HepG2 (cell line): ENCODE data around the gene OCIAD2. TPM values are rescaled to one million over a fixed set of nuclear protein-coding genes. Genes with fewer than 3 reads are reported as not detected.

Experiments
- ATAC-seq: fragments of 200-7000 bp; cut with Tn5 transposase; 3 replicates; pipeline ENCODE4 v1.9.1; 2020; ENCODE audit warnings: mild to moderate bottlenecking, moderate library complexity
- BruUV-seq: library from RNA; stranded (reverse); fragments of 400-500 nt; replicated peaks from 2 replicates; lab custom pipeline; 2021; lab: Mats Ljungman, UMichigan
- CTCF ChIA-PET: fragments of 300-600 bp; formaldehyde crosslinking; extraction: SDS; loops from one replicate; lab custom pipeline; 2021; ENCODE audit warnings: low total read pairs, inconsistent platforms, low intra/inter-chr PET ratio; lab: Yijun Ruan, JAX
- POLR2A ChIA-PET: fragments of 350-600 bp; sonication (Branson Sonifier 250); formaldehyde crosslinking; loops from one replicate; lab custom pipeline; 2020; ENCODE audit warnings: antibody characterized with exemption, inconsistent platforms; lab: Yijun Ruan, JAX
- DNase-seq: peaks from one replicate; pipeline ENCODE4 v3.0.0-alpha.2; 2015; ENCODE audit warnings: low spot score
- FAIRE-seq: peaks from 3 replicates; lab custom pipeline; 2011; peaks lifted over from hg19 to GRCh38; lab: Jason Lieb, UNC
- H2AFZ ChIP-seq: one replicate; pipeline ENCODE4 v1.6.1; 2011; ENCODE audit warnings: low read length, inconsistent platforms
- H3K27ac ChIP-seq: fragments of 300-600 bp; 3 replicates; pipeline ENCODE4 v1.8.0; 2011; ENCODE audit warnings: mixed run types, mild to moderate bottlenecking, mixed read lengths, low read length, inconsistent platforms; ENCODE audit not compliant: insufficient read depth; ENCODE audit errors: extremely low read length
- H3K27me3 ChIP-seq, 2 experiments: fragments of 200-600 bp in 1 of 2; 2 replicates in 1 of 2; 3 replicates in 1 of 2; pipeline versions ENCODE4 v1.6.0 to v1.8.0; 2011; ENCODE audit warnings: low read length in 2 of 2, mild to moderate bottlenecking in 2 of 2, moderate library complexity in 2 of 2, inconsistent platforms in 1 of 2; ENCODE audit not compliant: insufficient read depth in 2 of 2, control insufficient read depth in 1 of 2
- H3K36me3 ChIP-seq, 2 experiments: fragments of 200-600 bp in 1 of 2; replicated peaks in 1 of 2; 2 replicates in 1 of 2; 3 replicates in 1 of 2; pipeline versions ENCODE4 v1.5.1 to v1.8.0; 2011; ENCODE audit warnings: low read length in 2 of 2, inconsistent platforms in 1 of 2; ENCODE audit not compliant: insufficient read depth in 2 of 2, control insufficient read depth in 1 of 2
- H3K4me1 ChIP-seq: 2 replicates; pipeline ENCODE4 v1.5.1; 2012; ENCODE audit warnings: low read length, inconsistent platforms; ENCODE audit not compliant: insufficient read depth
- H3K4me2 ChIP-seq: 2 replicates; pipeline ENCODE4 v1.6.0; 2011; ENCODE audit warnings: low read depth, low read length, inconsistent platforms
- H3K4me3 ChIP-seq, 3 experiments: fragments of 200-600 bp in 1 of 3; sonication (generic), shearing (Covaris generic) in 1 of 3; replicated peaks in 1 of 3; 2 replicates each; pipeline ENCODE4 v1.5.1; 2011 to 2016; ENCODE audit warnings: low read length in 3 of 3, inconsistent platforms in 2 of 3, low read depth in 2 of 3, mild to moderate bottlenecking in 2 of 3, control low read depth in 1 of 3, mixed read lengths in 1 of 3; ENCODE audit not compliant: insufficient read depth in 1 of 3
- H3K79me2 ChIP-seq: one replicate; pipeline ENCODE4 v1.6.1; 2011; ENCODE audit warnings: low read length, inconsistent platforms; ENCODE audit not compliant: insufficient read depth
- H3K9ac ChIP-seq: 2 replicates; pipeline ENCODE4 v1.6.0; 2011; ENCODE audit warnings: mild to moderate bottlenecking, low read depth, low read length, inconsistent platforms; ENCODE audit not compliant: insufficient read depth
- H3K9me3 ChIP-seq: 2 replicates; pipeline ENCODE4 v1.5.1; 2012; ENCODE audit warnings: mild to moderate bottlenecking, low read length
- H4K20me1 ChIP-seq: 2 replicates; pipeline ENCODE4 v1.6.0; 2011; ENCODE audit warnings: inconsistent platforms, mild to moderate bottlenecking, low read length, moderate library complexity; ENCODE audit not compliant: insufficient read depth
- ATF7 ChIP-seq, 2 experiments: fragments of 450-650 bp in 1 of 2; sonication (generic) in 1 of 2; formaldehyde crosslinking in 1 of 2; IDR thresholded peaks; 2 replicates each; pipeline versions ENCODE4 v1.4.0 to v1.6.1; 2016 to 2020; ENCODE audit warnings: antibody characterized with exemption in 1 of 2, mild to moderate bottlenecking in 1 of 2, missing genetic modification reagents in 1 of 2
- HNF4A ChIP-seq: sonication (generic); formaldehyde crosslinking; IDR thresholded peaks from 2 replicates; pipeline ENCODE4 v1.4.0; 2020; ENCODE audit warnings: missing genetic modification reagents
- HNRNPL ChIP-seq: fragments of 200-400 bp; formaldehyde crosslinking; IDR thresholded peaks from 2 replicates; pipeline ENCODE4 v1.6.1; 2017; ENCODE audit warnings: mild to moderate bottlenecking, low read depth, low read length
- ONECUT2 ChIP-seq: sonication (generic); formaldehyde crosslinking; IDR thresholded peaks from 2 replicates; pipeline ENCODE4 v1.4.0; 2020; ENCODE audit warnings: missing genetic modification reagents
- PHF8 ChIP-seq: sonication (generic); formaldehyde crosslinking; IDR thresholded peaks from 2 replicates; pipeline ENCODE4 v1.5.0; 2020; ENCODE audit warnings: missing genetic modification reagents
- TAF1 ChIP-seq: sonication (generic); formaldehyde crosslinking; IDR thresholded peaks from 2 replicates; pipeline ENCODE4 v1.4.0; 2020; ENCODE audit warnings: missing genetic modification reagents
- TCF12 ChIP-seq, 2 experiments: fragments of 450-650 bp in 1 of 2; sonication (generic) in 1 of 2; formaldehyde crosslinking in 1 of 2; IDR thresholded peaks; 2 replicates each; pipeline versions ENCODE4 v1.6.1 to v1.8.0; 2017 to 2022; ENCODE audit warnings: antibody characterized with exemption in 1 of 2, mild to moderate bottlenecking in 1 of 2, missing genetic modification reagents in 1 of 2, moderate library complexity in 1 of 2
- ZNF451 ChIP-seq: sonication (generic); formaldehyde crosslinking; IDR thresholded peaks from 2 replicates; pipeline ENCODE4 v1.5.0; 2020; ENCODE audit warnings: mild to moderate bottlenecking, missing genetic modification reagents
- ZNF552 ChIP-seq: sonication (generic); formaldehyde crosslinking; IDR thresholded peaks from 2 replicates; pipeline ENCODE4 v1.9.0; 2022; ENCODE audit warnings: missing genetic modification reagents, mild to moderate bottlenecking, borderline replicate concordance
- ZNF564 ChIP-seq: sonication (generic); formaldehyde crosslinking; IDR thresholded peaks from 2 replicates; pipeline ENCODE4 v1.8.1; 2023; ENCODE audit warnings: mild to moderate bottlenecking, missing genetic modification reagents
- WGBS: methylation state at CpG from one replicate; pipeline ENCODE4 v1.1.6; 2017; ENCODE audit warnings: low lambda C conversion rate; 5-methylcytosine and 5-hydroxymethylcytosine counted together
- in situ Hi-C: cut with HindIII; loops from 2 replicates; pipeline ENCODE4 v1.10.0; 2017; ENCODE audit warnings: low pct_unique_long_range_greater_than_20kb; ENCODE audit not compliant: extremely low pct_ligation_motif_present
- intact Hi-C: fragments of 100-400 bp; cut with micrococcal nuclease; formaldehyde crosslinking; loops from one replicate; pipeline ENCODE4 v1.10.0; 2022; ENCODE audit not compliant: unreplicated experiment
- polyA plus RNA-seq, 8 experiments: library from polyadenylated mRNA; depleted of rRNA in 3 of 8; stranded (reverse) in 7 of 8; unstranded in 1 of 8; fragments of >200 nt; fragmentation: Illumina TruSeq in 4 of 8; extraction: Trizol in 4 of 8; gene quantifications; 2 replicates each; pipeline versions ENCODE4 v1.2.1 to v1.2.3, GENCODE V29; 2011 to 2016; ENCODE audit warnings: low read depth in 4 of 8, missing spikeins in 1 of 8, mixed read lengths in 1 of 8; ENCODE audit not compliant: insufficient read depth in 1 of 8
- total RNA-seq, 5 experiments: library from RNA; depleted of rRNA; stranded (reverse); fragments of >200 nt; fragmentation: Illumina TruSeq; extraction: Trizol; gene quantifications; 2 replicates each; pipeline ENCODE4 v1.2.3, GENCODE V29; 2016; ENCODE audit warnings: low read depth in 1 of 5
- TF ChIP-seq, protein P1 (sequence below): sonication (generic); formaldehyde crosslinking; IDR thresholded peaks from 2 replicates; pipeline ENCODE4 v1.4.0; 2020; ENCODE audit warnings: mild to moderate bottlenecking, missing genetic modification reagents, borderline replicate concordance
- TF ChIP-seq, protein P2 (sequence below): IDR thresholded peaks from 2 replicates; pipeline ENCODE4 v1.6.1; 2016; ENCODE audit warnings: low read depth, borderline replicate concordance

Gene OCIAD2
- total and polyA plus RNA-seq, 2 of the 13 experiments (the other 11 are each of a cell fraction or from before 2014, with no cell fraction given): not detected

- Histone ChIP-seq H4K20me1 (no peaks in the 10 kb centered on the region), H3K27me3 (no peaks in the 10 kb centered on the region), H2AFZ (no peak overlapping the region), H3K79me2 (no peaks in the 10 kb centered on the region), H3K4me3 (no peak overlapping the region), H3K9me3 (no peaks in the 10 kb centered on the region), H3K27ac (no peak overlapping the region), H3K4me1 (peaks cover 18% of the 10 kb centered on the region), H3K9ac (no peak overlapping the region), H3K4me2 (no peak overlapping the region), H3K36me3 (no peaks in the 10 kb centered on the region)
- no TSS peak for BruUV-seq
- TF ChIP-seq, protein P1, sequence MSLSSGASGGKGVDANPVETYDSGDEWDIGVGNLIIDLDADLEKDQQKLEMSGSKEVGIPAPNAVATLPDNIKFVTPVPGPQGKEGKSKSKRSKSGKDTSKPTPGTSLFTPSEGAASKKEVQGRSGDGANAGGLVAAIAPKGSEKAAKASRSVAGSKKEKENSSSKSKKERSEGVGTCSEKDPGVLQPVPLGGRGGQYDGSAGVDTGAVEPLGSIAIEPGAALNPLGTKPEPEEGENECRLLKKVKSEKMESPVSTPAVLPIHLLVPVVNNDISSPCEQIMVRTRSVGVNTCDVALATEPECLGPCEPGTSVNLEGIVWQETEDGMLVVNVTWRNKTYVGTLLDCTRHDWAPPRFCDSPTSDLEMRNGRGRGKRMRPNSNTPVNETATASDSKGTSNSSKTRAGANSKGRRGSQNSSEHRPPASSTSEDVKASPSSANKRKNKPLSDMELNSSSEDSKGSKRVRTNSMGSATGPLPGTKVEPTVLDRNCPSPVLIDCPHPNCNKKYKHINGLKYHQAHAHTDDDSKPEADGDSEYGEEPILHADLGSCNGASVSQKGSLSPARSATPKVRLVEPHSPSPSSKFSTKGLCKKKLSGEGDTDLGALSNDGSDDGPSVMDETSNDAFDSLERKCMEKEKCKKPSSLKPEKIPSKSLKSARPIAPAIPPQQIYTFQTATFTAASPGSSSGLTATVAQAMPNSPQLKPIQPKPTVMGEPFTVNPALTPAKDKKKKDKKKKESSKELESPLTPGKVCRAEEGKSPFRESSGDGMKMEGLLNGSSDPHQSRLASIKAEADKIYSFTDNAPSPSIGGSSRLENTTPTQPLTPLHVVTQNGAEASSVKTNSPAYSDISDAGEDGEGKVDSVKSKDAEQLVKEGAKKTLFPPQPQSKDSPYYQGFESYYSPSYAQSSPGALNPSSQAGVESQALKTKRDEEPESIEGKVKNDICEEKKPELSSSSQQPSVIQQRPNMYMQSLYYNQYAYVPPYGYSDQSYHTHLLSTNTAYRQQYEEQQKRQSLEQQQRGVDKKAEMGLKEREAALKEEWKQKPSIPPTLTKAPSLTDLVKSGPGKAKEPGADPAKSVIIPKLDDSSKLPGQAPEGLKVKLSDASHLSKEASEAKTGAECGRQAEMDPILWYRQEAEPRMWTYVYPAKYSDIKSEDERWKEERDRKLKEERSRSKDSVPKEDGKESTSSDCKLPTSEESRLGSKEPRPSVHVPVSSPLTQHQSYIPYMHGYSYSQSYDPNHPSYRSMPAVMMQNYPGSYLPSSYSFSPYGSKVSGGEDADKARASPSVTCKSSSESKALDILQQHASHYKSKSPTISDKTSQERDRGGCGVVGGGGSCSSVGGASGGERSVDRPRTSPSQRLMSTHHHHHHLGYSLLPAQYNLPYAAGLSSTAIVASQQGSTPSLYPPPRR (CRISPR knock-in tag): no peak
- no peak for TF ChIP-seq PHF8 (CRISPR knock-in tag)
- TF ChIP-seq, protein P2, sequence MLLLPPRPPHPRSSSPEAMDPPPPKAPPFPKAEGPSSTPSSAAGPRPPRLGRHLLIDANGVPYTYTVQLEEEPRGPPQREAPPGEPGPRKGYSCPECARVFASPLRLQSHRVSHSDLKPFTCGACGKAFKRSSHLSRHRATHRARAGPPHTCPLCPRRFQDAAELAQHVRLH (CRISPR knock-in tag): no peak
- TF ChIP-seq ZNF564: no peak
- no peak for TF ChIP-seq ZNF451 (CRISPR knock-in tag)
- TF ChIP-seq ATF7 (IDR thresholded peaks at IDR 0.05): no peak
- TF ChIP-seq ATF7 (CRISPR knock-in tag; IDR thresholded peaks at IDR 0.05): no peak
- TF ChIP-seq HNRNPL: no peak
- no peak for TF ChIP-seq HNF4A
- no peak for TF ChIP-seq TCF12 (IDR thresholded peaks at IDR 0.05)
- TF ChIP-seq TCF12 (CRISPR knock-in tag; IDR thresholded peaks at IDR 0.05): no peak
- TF ChIP-seq TAF1 (CRISPR knock-in tag): no peak
- no peak for TF ChIP-seq ONECUT2 (CRISPR knock-in tag)
- no peak for TF ChIP-seq ZNF552 (CRISPR knock-in tag)
- intact Hi-C loops (no loop called here), in situ Hi-C loops (no loop called here)
- FAIRE-seq: no peak
- ChIA-PET POLR2A (no interaction called here), CTCF (no interaction called here)
- 47% methylated on average over 7 of the region's 7 CpGs for WGBS
- no peak for DNase-seq
- no peak for ATAC-seq
Measured at GRCh38 chr4:48907706-48908477, 1.3 kb upstream of the OCIAD2 start.
